Measurements from ENCODE around the gene RAB3IP. TPM values are rescaled to one million over a fixed set of nuclear protein-coding genes. Genes with fewer than 3 reads are reported as not detected.

RAB3IP gene
- total RNA-seq, 2 experiments from 2014 or later = 15.2 to 19.6 TPM

DNA sequence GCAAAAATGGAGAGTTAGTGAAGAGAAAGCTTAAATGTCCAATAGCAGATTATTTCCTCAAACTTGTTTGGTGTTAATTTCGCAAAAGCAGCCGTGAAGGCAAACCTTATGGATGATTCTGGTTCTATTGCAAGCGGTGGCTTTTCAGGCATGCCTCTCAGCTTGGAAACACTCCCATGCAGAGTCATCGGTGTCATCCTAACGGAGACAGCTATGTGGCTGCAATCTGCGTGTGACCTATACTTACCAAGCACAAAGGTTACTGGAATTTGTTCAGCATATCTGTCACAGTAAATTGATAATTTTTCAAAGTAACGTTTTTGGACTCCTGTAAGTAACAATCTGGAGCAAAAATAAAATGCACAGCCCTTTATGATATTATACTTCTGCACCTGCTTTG lies 44.5 kb upstream of the RAB3IP start:
- no peak for ATAC-seq (ENCODE audit: poor library complexity)
- peaks cover 7% of the 10 kb centered on the region for H3K27me3 Mint-ChIP-seq
- TF ChIP-seq, protein P1, sequence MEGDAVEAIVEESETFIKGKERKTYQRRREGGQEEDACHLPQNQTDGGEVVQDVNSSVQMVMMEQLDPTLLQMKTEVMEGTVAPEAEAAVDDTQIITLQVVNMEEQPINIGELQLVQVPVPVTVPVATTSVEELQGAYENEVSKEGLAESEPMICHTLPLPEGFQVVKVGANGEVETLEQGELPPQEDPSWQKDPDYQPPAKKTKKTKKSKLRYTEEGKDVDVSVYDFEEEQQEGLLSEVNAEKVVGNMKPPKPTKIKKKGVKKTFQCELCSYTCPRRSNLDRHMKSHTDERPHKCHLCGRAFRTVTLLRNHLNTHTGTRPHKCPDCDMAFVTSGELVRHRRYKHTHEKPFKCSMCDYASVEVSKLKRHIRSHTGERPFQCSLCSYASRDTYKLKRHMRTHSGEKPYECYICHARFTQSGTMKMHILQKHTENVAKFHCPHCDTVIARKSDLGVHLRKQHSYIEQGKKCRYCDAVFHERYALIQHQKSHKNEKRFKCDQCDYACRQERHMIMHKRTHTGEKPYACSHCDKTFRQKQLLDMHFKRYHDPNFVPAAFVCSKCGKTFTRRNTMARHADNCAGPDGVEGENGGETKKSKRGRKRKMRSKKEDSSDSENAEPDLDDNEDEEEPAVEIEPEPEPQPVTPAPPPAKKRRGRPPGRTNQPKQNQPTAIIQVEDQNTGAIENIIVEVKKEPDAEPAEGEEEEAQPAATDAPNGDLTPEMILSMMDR (IDR thresholded peaks at IDR 0.05) = no peak
- Histone ChIP-seq H3K4me3 (ENCODE audit: low read length) (no peak overlapping the region), H3K9me3 (ENCODE audit: control insufficient read depth in 1 of 2, insufficient read depth in 1 of 2, low read length in 2 of 2) (no peaks in the 10 kb centered on the region), H3K27me3 (ENCODE audit: control insufficient read depth in 1 of 2, insufficient read depth in 2 of 2, low read length in 2 of 2) (peaks cover 0 to 4% of the 10 kb centered on the region in 2 experiments), H3K27ac (ENCODE audit: low read depth in 1 of 2, low read length in 2 of 2) (no peak overlapping the region), H3K36me3 (ENCODE audit: insufficient read depth, low read length) (no peaks in the 10 kb centered on the region), H3K4me1 (ENCODE audit: insufficient read depth, low read length) (no peaks in the 10 kb centered on the region)
- CTCF ChIA-PET = no interaction called here
- POLR2A ChIA-PET = no interaction called here
- DNase-seq = no peak
- no peaks in the 10 kb centered on the region for H3K36me3 Mint-ChIP-seq (ENCODE audit: low read depth)
- H3K27ac Mint-ChIP-seq = no peak overlapping the region
- no peaks in the 10 kb centered on the region for H3K4me1 Mint-ChIP-seq (ENCODE audit: low read depth)
- intact Hi-C loops (cut with DNase I, micrococcal nuclease) = no loop called here
- H3K4me3 Mint-ChIP-seq = no peak overlapping the region
- H3K9me3 Mint-ChIP-seq = no peaks in the 10 kb centered on the region

GRCh38 chr12:69698054-69698453 lies 40.6 kb upstream of the RAB3IP start:
- peaks cover 0 to 4% of the 10 kb centered on the region in 2 experiments for H3K27me3 ChIP-seq (ENCODE audit: control insufficient read depth in 1 of 2, insufficient read depth in 2 of 2, low read length in 2 of 2)
- no peaks in the 10 kb centered on the region for H3K4me1 ChIP-seq (ENCODE audit: insufficient read depth, low read length)
- DNase-seq = no peak
- ChIA-PET CTCF (no interaction called here), POLR2A (interaction anchor here (0.7 kb wide), 1 partner anchor 38 kb away, joined by 3 read pairs; no protein-coding TSS in a partner anchor)
- H3K9me3 ChIP-seq (ENCODE audit: control insufficient read depth in 1 of 2, insufficient read depth in 1 of 2, low read length in 2 of 2) = no peaks in the 10 kb centered on the region
- H3K4me3 ChIP-seq (ENCODE audit: low read length) = no peak overlapping the region
- no peaks in the 10 kb centered on the region for H3K4me1 Mint-ChIP-seq (ENCODE audit: low read depth)
- TF ChIP-seq, protein P1 (IDR thresholded peaks at IDR 0.05) = no peak
- no peaks in the 10 kb centered on the region for H3K9me3 Mint-ChIP-seq
- no peak overlapping the region for H3K27ac Mint-ChIP-seq
- intact Hi-C loops (cut with DNase I, micrococcal nuclease) = no loop called here
- H3K36me3 ChIP-seq (ENCODE audit: insufficient read depth, low read length) = no peaks in the 10 kb centered on the region
- ATAC-seq (ENCODE audit: poor library complexity) = no peak
- peaks cover 7% of the 10 kb centered on the region for H3K27me3 Mint-ChIP-seq
- no peaks in the 10 kb centered on the region for H3K36me3 Mint-ChIP-seq (ENCODE audit: low read depth)
- no peak overlapping the region for H3K4me3 Mint-ChIP-seq
- no peak overlapping the region for H3K27ac ChIP-seq (ENCODE audit: low read depth in 1 of 2, low read length in 2 of 2)

DNA sequence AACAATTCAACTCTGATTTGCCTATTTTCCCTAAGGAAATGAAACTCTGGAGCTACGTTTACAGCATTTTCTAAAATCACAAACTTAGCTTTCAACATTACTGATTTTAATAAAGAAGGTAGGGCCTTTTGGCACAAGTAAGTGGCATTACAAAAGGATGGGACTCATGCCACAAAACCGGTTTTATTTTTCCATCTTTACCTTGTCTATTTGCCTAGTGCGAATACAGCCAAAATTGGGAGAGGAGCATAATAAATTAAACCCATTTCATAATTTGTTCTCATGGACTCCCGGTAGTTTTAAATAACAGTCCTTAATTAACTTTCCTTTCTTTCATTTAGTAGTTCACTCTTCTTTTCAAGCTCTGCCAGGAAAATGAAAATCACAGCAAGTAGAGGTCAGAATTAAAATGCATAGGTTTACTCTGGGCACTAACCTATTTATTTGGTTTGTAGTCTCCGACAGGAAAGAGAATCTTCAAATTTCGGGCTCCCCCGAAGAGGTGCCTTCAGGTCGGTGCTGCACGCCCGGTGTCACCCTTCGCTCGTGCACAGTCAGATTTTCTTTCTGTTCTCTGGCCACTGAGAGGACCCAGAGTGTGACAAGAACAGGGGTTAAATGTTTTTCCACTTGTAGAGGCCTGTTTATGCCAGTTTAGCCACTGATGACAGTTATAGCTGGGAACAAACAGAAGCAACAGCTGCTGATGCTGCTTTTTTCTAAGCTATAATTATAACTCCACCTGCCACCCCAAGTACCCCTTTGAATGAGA lies 39.7 kb upstream of the RAB3IP start, which contains the start of gene BEST3:
TSS of gene BEST3 (minus strand) at position 535 of the 772 bp plus-strand sequence. CDS start 1,505 bp downstream, outside the sequence.
- Mint-ChIP-seq H3K27ac (no peak within 1 kb of the TSS), H3K9me3 (no peaks in the 10 kb centered on the region), H3K4me1 (ENCODE audit: low read depth) (no peaks in the 10 kb centered on the region), H3K36me3 (ENCODE audit: low read depth) (no peaks in the 10 kb centered on the region), H3K27me3 (peaks cover 7% of the 10 kb centered on the region), H3K4me3 (no peak within 1 kb of the TSS)
- no peak within 1 kb of the TSS for H3K4me3 ChIP-seq (ENCODE audit: low read length)
- H3K9me3 ChIP-seq (ENCODE audit: control insufficient read depth in 1 of 2, insufficient read depth in 1 of 2, low read length in 2 of 2) = no peaks in the 10 kb centered on the region
- DNase-seq (no peak), ATAC-seq (ENCODE audit: poor library complexity) (no peak)
- intact Hi-C loops (cut with DNase I, micrococcal nuclease) = no loop called here
- ChIA-PET CTCF (interaction anchor here (0.7 kb wide), 1 partner anchor 523 kb away, joined by 4 read pairs; no protein-coding TSS in a partner anchor), POLR2A (interaction anchor here (0.7 kb wide), 1 partner anchor 37 kb away, joined by 3 read pairs; no protein-coding TSS in a partner anchor)
- TF ChIP-seq, protein P1 (IDR thresholded peaks at IDR 0.05) = no peak
- H3K27ac ChIP-seq (ENCODE audit: low read depth in 1 of 2, low read length in 2 of 2) = no peak within 1 kb of the TSS
- peaks cover 0 to 4% of the 10 kb centered on the region in 2 experiments for H3K27me3 ChIP-seq (ENCODE audit: control insufficient read depth in 1 of 2, insufficient read depth in 2 of 2, low read length in 2 of 2)
- H3K4me1 ChIP-seq (ENCODE audit: insufficient read depth, low read length) = no peaks in the 10 kb centered on the region
- no peaks in the 10 kb centered on the region for H3K36me3 ChIP-seq (ENCODE audit: insufficient read depth, low read length)
